Measurements from ENCODE around the gene AFDN.
A peak's percentile ranks its signal among the peaks of the same experiment; 100 is the strongest.

AFDN gene

GRCh38 chr6:167826896-167827582 lies at the start of gene AFDN:
Gene AFDN, plus strand, starts transcription at chr6:167826911. Its CDS starts 222 bp downstream, at chr6:167827133.
- peak; percentile 37 for DNase-seq

- no peak for DNase-seq
Observed at GRCh38 chr6:167778497-167779128, 48.1 kb upstream of the AFDN start.

- peak; percentile 74 for DNase-seq
Observed at GRCh38 chr6:167779129-167779992, 47.4 kb upstream of the AFDN start.

- DNase-seq, result no peak
Observed at GRCh38 chr6:167779993-167780655, 46.6 kb upstream of the AFDN start.

- DNase-seq, result no peak
Observed at GRCh38 chr6:167781066-167781767, 45.5 kb upstream of the AFDN start.

- no peak for DNase-seq
Observed at GRCh38 chr6:167781868-167782267, 44.8 kb upstream of the AFDN start.

- no peak for DNase-seq
Observed at GRCh38 chr6:167782698-167783517, 43.8 kb upstream of the AFDN start.

- DNase-seq, result no peak
Observed at GRCh38 chr6:167786853-167787675, 39.6 kb upstream of the AFDN start.

GRCh38 chr6:167787896-167788562 lies 38.7 kb upstream of the AFDN start:
- DNase-seq, result no peak

GRCh38 chr6:167788563-167788903 lies 38.2 kb upstream of the AFDN start:
- DNase-seq, result no peak

GRCh38 chr6:167789358-167789757 lies 37.4 kb upstream of the AFDN start:
- DNase-seq, result no peak

GRCh38 chr6:167791091-167791779 lies 35.5 kb upstream of the AFDN start:
- no peak for DNase-seq

GRCh38 chr6:167791780-167792478 lies 34.8 kb upstream of the AFDN start:
- DNase-seq, result no peak

- peak; percentile 29 for DNase-seq
Observed at GRCh38 chr6:167793421-167793820, 33.3 kb upstream of the AFDN start.

- no peak for DNase-seq
Observed at GRCh38 chr6:167794161-167795157, 32.3 kb upstream of the AFDN start.

- no peak for DNase-seq
Observed at GRCh38 chr6:167795321-167795811, 31.3 kb upstream of the AFDN start.

GRCh38 chr6:167795874-167796191 lies 30.9 kb upstream of the AFDN start:
- no peak for DNase-seq

All from NCI-H1092 treated with DMSO at 0.1 percent for 48 hours (cell line).